ENCODE results near the gene NTRK2. TPM values are rescaled to one million over a fixed set of nuclear protein-coding genes. Genes with fewer than 3 reads are reported as not detected.

Gene NTRK2
- total RNA-seq, 1 donor from 2014 or later = 9.8 TPM

DNA sequence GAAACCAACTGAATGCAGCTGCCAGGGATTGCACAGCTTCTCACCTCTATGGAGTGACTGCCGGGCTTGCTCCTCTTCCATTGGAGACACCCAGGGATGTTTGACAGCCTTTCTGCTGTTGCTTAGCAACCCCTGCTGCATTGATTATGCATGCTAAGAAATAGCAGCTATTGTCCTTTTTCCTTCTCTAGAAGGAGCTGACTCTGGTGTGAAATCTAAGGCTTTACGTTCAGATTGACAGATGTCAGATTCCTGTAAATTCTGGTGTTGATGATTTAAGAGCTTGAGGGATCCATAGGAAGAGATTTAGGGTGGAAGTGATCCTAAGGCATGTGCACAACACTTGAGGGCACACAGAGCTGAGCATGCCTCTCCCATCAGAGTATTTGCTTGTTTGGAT is 267.7 kb downstream of the NTRK2 start:
- DNase-seq (ENCODE audit: low read depth) = no peak

DNA sequence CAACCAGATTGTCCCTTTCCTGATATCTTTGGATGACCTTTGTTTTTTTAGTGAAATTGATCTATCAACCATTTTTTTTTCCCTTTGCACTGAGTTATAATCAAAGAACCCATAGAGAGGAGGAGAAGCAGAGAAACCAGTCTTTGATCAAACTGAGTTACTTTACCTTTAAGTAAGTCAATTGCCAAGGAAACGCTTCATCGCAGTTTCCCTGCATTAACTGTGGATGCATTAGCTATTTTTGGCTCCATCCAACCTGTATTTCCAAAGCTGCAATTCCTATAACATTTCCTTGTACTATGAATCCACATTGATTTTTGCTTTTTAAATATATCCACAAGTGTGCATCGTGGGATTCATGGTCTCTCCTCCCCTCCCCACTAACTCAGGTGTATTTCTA is 268.1 kb downstream of the NTRK2 start:
- DNase-seq (ENCODE audit: low read depth) = no peak

DNA sequence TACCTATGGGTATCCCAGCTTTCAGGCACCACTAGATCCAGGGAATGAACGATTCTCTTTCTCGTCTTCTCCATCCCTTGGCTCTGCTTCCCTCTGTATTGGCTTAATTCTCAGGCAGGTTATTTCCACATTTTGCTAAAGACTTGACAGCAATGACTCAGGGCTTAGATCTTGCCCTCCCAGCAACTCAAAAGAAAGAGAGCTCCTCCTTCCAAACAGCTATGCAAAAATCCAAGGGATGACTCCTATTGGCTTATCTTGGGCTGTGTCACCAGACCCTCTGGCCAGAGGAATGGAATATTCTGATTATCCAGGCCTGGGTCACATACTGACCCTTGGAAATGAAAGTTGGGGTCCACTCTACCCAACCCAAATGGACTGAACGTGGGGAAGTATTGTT is 270.2 kb downstream of the NTRK2 start:
- DNase-seq (ENCODE audit: low read depth) = peak; percentile 46

GRCh38 chr9:84940294-84940693 is 270.8 kb downstream of the NTRK2 start:
- peak; percentile 94 for DNase-seq (ENCODE audit: low read depth)

DNA sequence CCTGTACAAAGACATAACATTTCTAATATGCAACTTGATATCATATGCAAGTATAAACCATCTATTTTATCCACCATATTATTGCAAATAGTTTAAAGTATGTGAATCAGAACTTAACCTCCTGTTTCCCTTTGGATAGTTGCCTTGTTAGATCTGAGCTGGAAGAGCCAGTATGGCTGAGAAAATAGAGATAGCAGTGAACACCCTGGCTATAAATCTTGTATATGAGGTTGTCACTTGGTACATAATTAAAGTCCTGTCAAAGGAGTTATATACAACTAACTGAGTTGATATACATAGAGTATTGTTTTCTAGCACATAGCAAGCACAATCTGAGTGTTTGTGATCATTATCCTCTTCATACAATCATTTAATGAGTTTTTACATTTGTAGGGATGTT is 272.3 kb downstream of the NTRK2 start:
- DNase-seq (ENCODE audit: low read depth) = no peak

GRCh38 chr9:84943482-84944050 is 274.0 kb downstream of the NTRK2 start:
- no peak for DNase-seq (ENCODE audit: low read depth)

GRCh38 chr9:84945878-84946538 is 276.5 kb downstream of the NTRK2 start:
- peak; percentile 18 for DNase-seq (ENCODE audit: low read depth)

GRCh38 chr9:84947412-84947972 is 278.0 kb downstream of the NTRK2 start:
- DNase-seq (ENCODE audit: low read depth) = peak; percentile 50

- no peak for DNase-seq (ENCODE audit: low read depth)
Measured at GRCh38 chr9:84949258-84949657, 279.7 kb downstream of the NTRK2 start.

DNA sequence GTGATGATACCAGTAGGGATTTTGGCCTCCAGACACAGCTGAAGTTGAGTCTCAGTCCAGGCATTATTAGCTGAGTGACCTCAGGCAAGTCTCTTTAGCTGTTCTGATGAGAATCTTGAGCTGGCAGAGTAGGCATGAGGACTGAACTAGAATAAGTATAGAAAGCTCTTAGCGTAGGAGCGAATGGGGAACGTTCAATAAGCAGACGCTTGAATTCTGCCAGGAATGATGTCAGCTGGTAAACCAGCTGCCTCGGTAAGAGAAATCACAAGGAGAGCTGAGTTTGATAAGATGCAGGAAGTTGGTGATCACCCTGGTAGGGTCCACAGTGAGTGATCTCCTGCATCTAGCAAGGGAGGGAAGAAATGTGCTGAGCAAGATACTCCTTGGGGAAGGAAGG is 280.4 kb downstream of the NTRK2 start:
- no peak for DNase-seq (ENCODE audit: low read depth)

DNA sequence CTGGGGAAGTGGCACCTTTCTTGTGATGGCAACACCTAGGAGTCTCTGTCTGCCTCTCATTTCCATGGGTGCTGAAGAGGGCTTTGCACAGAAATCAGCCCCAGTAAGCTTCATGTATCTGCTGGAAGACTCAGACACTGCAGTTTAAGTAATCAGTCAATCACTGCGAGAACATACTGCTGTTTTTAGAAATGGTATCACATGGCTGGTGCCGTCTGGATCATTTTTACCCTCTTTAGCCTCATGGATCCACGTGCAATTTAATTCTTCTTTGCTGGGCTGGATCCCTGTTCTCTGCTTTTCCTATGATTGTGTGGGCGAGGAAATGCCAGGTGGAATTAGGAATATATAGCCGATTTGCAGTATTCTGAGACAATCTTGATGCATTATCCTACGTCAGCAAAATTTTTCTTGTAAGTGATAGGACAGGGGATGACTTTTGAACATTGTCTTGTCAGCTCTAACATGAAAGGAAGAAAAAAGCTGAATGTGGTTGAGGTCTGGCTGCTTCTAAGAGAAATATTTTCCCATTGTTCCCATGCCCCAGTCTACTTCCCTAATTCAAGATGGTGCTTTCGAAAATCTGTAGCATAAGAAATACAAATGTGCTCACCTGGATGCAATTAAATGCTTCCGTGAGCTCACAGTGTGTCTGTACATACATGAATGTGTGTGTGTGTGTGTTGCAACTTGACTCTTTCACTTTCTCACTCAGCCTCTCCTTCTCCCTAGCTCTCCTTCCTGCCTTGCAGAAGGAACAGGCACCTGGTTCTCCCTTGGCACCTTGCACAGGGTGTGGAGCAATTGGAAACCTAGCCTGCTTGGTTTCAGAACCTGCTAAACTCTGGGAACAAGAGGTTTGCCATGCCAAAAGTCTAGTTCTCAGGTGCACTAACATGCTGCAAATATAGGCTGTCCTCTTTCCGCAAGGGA is 281.6 kb downstream of the NTRK2 start:
- DNase-seq (ENCODE audit: low read depth) = no peak

DNA sequence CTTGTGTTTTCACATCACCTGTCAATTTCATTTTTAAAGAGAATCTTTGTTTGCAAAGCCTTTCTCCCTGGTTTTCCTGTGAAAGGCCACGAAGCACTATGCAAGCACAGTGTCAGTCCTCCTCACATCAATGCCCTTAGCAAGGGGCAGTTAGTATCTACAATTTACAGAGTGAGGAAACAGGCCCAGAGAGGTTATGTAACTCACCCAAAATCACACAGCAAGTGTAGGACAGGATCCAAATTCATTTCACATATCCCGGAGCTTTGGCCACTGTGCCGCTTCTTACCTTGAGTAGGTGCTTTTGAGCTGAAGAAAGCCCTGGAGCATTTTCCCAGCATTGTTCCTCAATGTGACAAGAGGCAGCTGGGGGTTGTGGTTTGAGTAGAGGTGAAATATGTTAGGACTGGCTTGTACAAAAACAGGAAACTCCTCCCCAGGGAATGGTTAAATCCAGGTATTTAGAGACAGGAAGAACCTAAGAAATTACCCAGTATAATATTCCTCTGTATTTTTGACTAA is 283.8 kb downstream of the NTRK2 start:
- peak; percentile 64 for DNase-seq (ENCODE audit: low read depth)

DNA sequence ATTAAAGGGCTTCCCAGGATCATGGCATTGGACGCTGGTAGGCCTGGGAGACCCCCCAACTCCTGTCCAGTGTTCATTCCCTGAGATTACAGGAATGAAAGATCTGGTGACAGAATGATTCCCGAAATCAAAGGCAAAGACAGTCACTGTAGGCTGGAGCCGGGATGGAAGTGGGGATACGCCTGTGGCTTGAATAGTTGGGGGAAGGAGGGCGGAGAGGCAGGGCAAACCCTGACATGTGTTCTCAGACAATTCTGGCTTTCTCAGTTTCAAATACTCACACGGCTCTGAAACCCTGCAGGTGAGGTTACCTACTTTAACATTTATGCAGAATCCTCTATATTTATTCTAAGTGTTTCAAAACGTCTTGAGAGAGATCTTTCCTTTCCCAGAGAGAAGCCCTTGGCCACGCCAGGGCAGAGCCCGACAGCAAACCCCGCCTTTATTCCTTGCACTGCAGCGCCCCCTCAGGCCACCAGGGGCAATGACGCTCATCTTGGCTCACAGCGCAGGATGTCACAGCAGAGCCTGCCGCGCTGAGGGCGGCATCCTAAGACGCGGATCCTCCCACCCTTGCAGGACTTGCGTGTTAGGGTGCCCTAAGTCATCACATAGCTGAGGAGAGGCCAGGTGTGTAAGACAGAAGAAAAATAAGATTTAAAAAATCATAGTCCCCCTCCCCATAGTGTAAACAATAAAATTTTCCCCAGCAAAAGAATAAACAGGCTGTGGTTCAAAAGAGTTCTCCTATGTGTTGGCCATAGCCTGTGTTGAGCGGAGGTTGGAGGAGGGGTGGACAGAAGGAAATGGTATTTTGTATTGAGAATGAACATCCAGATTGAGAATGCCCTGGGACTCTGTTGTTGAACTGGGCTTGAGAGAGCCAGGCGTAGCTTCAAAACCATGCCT is 284.5 kb downstream of the NTRK2 start:
- DNase-seq (ENCODE audit: low read depth) = peak; percentile 46

DNA sequence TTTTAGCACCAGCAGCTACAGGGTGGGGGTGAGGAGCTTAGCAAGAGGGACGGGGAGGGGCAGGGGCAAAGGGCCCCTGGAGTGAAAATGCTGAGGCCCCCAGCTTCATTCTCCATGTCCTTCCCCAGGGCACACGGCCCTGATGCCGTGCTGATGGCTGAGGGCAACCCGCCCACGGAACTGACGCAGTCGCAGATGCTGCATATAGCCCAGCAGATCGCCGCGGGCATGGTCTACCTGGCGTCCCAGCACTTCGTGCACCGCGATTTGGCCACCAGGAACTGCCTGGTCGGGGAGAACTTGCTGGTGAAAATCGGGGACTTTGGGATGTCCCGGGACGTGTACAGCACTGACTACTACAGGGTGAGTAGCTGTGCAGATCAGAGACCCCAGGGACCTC is 285.6 kb downstream of the NTRK2 start:
- DNase-seq (ENCODE audit: low read depth) = no peak

DNA sequence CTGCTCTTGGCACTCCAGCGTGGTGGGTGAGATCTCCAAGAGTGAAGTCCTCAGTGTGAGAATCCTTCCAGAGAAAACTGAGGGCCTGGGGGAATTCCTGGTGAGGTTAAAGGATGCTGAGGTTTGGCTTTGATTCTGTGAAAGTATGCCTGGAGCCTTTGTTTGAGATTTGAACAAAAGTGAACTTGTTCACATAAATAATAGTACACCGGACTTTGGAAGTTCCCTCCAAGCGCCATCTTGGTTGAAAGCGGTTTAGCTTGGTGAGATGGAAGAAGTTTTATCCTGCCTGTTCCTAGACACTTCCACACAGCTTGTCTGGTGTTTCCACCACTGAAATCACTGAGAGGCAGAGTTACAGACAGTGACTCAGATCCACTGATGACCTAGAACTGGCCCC is 286.4 kb downstream of the NTRK2 start:
- DNase-seq (ENCODE audit: low read depth) = no peak

DNA sequence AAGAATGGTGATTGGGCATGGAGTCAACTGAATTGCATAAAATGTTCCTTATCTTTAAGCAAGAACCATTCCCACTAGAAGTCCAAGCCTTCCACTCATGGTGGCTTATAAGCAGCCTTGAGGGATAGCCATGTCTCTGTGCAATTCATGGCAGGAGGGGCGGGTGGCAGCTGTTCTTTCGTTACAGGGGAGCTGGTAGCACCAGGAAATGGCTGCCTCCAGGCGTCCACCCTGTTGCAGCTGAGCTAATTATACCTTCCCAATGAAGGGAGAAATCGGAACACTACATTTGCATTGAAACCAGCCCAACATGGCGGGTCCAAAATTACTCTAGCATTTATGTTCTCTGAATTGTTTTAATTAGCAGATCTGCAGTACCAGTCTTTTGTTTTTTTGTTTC is 289.8 kb downstream of the NTRK2 start:
- DNase-seq (ENCODE audit: low read depth) = no peak

DNA sequence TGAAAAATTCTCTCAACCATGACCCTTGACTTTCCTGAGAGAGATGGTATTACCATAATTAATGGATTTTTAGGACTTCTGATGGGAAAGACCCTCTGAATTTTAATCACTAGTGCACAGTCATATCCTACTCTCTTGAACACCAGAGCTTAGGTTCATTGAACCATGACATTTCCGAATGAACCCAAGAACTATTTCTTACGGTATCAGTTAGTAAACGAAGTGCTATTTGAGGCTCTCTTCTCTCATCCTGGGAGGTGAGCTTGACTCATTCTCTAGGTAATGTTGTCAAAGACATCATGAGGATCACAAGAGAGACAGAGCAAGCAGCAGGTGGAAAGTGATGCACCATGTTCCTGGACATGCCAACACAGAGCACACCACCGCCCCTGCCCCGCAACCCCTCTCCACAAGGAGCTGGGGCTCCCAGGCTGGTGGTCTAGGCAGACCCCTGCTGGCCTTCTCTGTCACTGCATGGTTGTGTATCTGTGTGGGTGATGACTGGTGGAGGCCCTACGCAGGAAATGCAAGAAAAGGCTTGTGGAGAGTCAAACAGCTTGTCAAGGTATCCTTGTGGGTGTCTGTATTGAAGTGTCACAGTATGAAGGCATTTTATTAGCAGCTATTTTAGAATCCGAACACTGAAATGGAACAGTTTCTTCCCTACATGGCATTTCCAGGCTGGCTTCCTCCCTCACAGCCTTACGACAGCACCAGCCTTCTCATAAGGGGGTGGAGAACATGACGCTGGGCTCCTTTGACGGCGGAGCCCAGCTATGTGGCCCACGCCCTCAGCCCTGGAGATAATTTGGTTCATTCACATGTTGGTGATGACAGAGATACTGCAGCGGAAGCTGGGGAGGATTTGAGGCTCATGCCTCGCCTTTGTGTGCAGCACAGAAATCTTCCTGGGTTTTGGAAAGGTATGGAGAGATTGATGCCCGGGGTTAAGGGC is 297.6 kb downstream of the NTRK2 start:
- peak; percentile 34 for DNase-seq (ENCODE audit: low read depth)

- DNase-seq (ENCODE audit: low read depth) = no peak
Measured at GRCh38 chr9:84969084-84969483, 299.6 kb downstream of the NTRK2 start.

- no peak for DNase-seq (ENCODE audit: low read depth)
Measured at GRCh38 chr9:84969736-84970135, 300.2 kb downstream of the NTRK2 start.

DNA sequence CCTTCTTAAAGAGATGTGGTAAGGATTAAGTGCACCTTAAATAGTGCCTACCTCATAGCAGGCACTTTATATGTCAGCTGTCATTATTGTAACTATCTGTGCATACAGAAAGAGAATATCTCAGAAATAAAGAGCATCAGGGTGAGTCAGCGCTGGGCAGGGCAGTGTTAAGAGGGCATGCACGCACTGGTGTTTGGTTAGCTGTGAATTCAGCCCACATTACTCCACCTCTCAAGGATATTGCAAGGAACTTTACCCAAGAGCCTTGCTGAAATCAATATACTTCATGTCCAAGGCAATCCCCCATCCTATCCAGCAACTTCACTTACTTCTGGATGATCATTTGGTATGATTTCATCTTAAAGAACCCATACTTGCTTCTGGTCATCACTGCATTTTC is 300.9 kb downstream of the NTRK2 start:
- DNase-seq (ENCODE audit: low read depth) = peak; percentile 41
